Activated naive CD4-positive, alpha-beta T cell treated with anti-CD3 and anti-CD28 coated beads, Interleukin-2, amount 50 U/mL, for 24 hours (primary cell): ENCODE data around the gene TSFM.
A peak's percentile ranks its signal among the peaks of the same experiment; 100 is the strongest.
"Not testable (repeated sequence)": the region's sequence is repeated elsewhere in the genome, so short reads cannot be mapped to it uniquely, and the experiment has no call there.

Experiments
- H3K27ac Mint-ChIP-seq: one replicate; pipeline ENCODE4 v1.8.0; 2021; ENCODE audit warnings: mild to moderate bottlenecking, mixed read lengths
- H3K27me3 Mint-ChIP-seq: one replicate; pipeline ENCODE4 v1.8.0; 2021; ENCODE audit warnings: mixed read lengths
- H3K36me3 Mint-ChIP-seq: one replicate; pipeline ENCODE4 v1.8.0; 2021; ENCODE audit warnings: mixed read lengths
- H3K4me1 Mint-ChIP-seq: one replicate; pipeline ENCODE4 v1.8.0; 2021; ENCODE audit warnings: mixed read lengths
- H3K4me3 Mint-ChIP-seq: one replicate; pipeline ENCODE4 v1.8.0; 2021; ENCODE audit warnings: mild to moderate bottlenecking, mixed read lengths
- H3K9me3 Mint-ChIP-seq: one replicate; pipeline ENCODE4 v1.8.0; 2021; ENCODE audit warnings: mixed read lengths

The TSFM gene

GRCh38 chr12:57808351-57808750 lies 25.8 kb downstream of the TSFM start:
- no peaks in the 10 kb centered on the region for H3K27me3 Mint-ChIP-seq
- H3K4me1 Mint-ChIP-seq, result no peaks in the 10 kb centered on the region
- no peaks in the 10 kb centered on the region for H3K9me3 Mint-ChIP-seq
- peaks cover 4% of the 10 kb centered on the region for H3K36me3 Mint-ChIP-seq
- H3K27ac Mint-ChIP-seq, result no peak overlapping the region
- H3K4me3 Mint-ChIP-seq, result no peak overlapping the region

GRCh38 chr12:57809425-57809824 lies 26.8 kb downstream of the TSFM start:
- Mint-ChIP-seq H3K4me1 (no peaks in the 10 kb centered on the region), H3K9me3 (no peaks in the 10 kb centered on the region), H3K36me3 (peaks cover 4% of the 10 kb centered on the region), H3K4me3 (no peak overlapping the region), H3K27me3 (no peaks in the 10 kb centered on the region), H3K27ac (no peak overlapping the region)

GRCh38 chr12:57810450-57810849 lies 27.9 kb downstream of the TSFM start:
- Mint-ChIP-seq H3K36me3 (peaks cover 4% of the 10 kb centered on the region), H3K27ac (no peak overlapping the region), H3K4me1 (no peaks in the 10 kb centered on the region), H3K27me3 (no peaks in the 10 kb centered on the region), H3K4me3 (no peak overlapping the region), H3K9me3 (no peaks in the 10 kb centered on the region)

GRCh38 chr12:57811028-57811755 lies 28.6 kb downstream of the TSFM start:
- H3K36me3 Mint-ChIP-seq, result peaks cover 4% of the 10 kb centered on the region
- no peak overlapping the region for H3K27ac Mint-ChIP-seq
- no peaks in the 10 kb centered on the region for H3K4me1 Mint-ChIP-seq
- no peak overlapping the region for H3K4me3 Mint-ChIP-seq
- no peaks in the 10 kb centered on the region for H3K27me3 Mint-ChIP-seq
- H3K9me3 Mint-ChIP-seq, result no peaks in the 10 kb centered on the region

GRCh38 chr12:57813111-57813970 lies 30.8 kb downstream of the TSFM start:
- Mint-ChIP-seq H3K9me3 (no peaks in the 10 kb centered on the region), H3K36me3 (peaks cover 4% of the 10 kb centered on the region), H3K4me3 (no peak overlapping the region), H3K27me3 (no peaks in the 10 kb centered on the region), H3K4me1 (peaks cover 2% of the 10 kb centered on the region), H3K27ac (no peak overlapping the region)

- Mint-ChIP-seq H3K27me3 (no peaks in the 10 kb centered on the region), H3K4me3 (no peak overlapping the region), H3K4me1 (peaks cover 7% of the 10 kb centered on the region), H3K36me3 (peaks cover 9% of the 10 kb centered on the region), H3K9me3 (no peaks in the 10 kb centered on the region), H3K27ac (no peak overlapping the region)
Measured at GRCh38 chr12:57813971-57814772, 31.6 kb downstream of the TSFM start.

GRCh38 chr12:57815177-57816000 lies 32.8 kb downstream of the TSFM start:
- no peaks in the 10 kb centered on the region for H3K27me3 Mint-ChIP-seq
- H3K36me3 Mint-ChIP-seq, result peaks cover 7% of the 10 kb centered on the region
- H3K27ac Mint-ChIP-seq, result peak overlapping the region; percentile 30
- H3K4me3 Mint-ChIP-seq, result no peak overlapping the region
- H3K4me1 Mint-ChIP-seq, result peaks cover 7% of the 10 kb centered on the region
- no peaks in the 10 kb centered on the region for H3K9me3 Mint-ChIP-seq

- peaks cover 7% of the 10 kb centered on the region for H3K36me3 Mint-ChIP-seq
- peaks cover 7% of the 10 kb centered on the region for H3K4me1 Mint-ChIP-seq
- no peaks in the 10 kb centered on the region for H3K27me3 Mint-ChIP-seq
- H3K9me3 Mint-ChIP-seq, result no peaks in the 10 kb centered on the region
- H3K4me3 Mint-ChIP-seq, result no peak overlapping the region
- peak overlapping the region; percentile 30 for H3K27ac Mint-ChIP-seq
Measured at GRCh38 chr12:57816001-57816854, 33.6 kb downstream of the TSFM start.

- Mint-ChIP-seq H3K9me3 (no peaks in the 10 kb centered on the region), H3K4me1 (peaks cover 7% of the 10 kb centered on the region), H3K27me3 (no peaks in the 10 kb centered on the region), H3K36me3 (peaks cover 5% of the 10 kb centered on the region), H3K27ac (no peak overlapping the region), H3K4me3 (no peak overlapping the region)
Measured at GRCh38 chr12:57816855-57817151, 34.2 kb downstream of the TSFM start.

GRCh38 chr12:57817261-57817989 lies 34.8 kb downstream of the TSFM start:
- no peaks in the 10 kb centered on the region for H3K9me3 Mint-ChIP-seq
- H3K4me1 Mint-ChIP-seq, result peaks cover 7% of the 10 kb centered on the region
- H3K4me3 Mint-ChIP-seq, result no peak overlapping the region
- peaks cover 4% of the 10 kb centered on the region for H3K36me3 Mint-ChIP-seq
- H3K27ac Mint-ChIP-seq, result no peak overlapping the region
- H3K27me3 Mint-ChIP-seq, result no peaks in the 10 kb centered on the region

GRCh38 chr12:57817990-57818331 lies 35.4 kb downstream of the TSFM start:
- not testable (repeated sequence) for H3K27me3 Mint-ChIP-seq, H3K36me3 Mint-ChIP-seq
- H3K27ac Mint-ChIP-seq, result peak overlapping the region; percentile 62

GRCh38 chr12:57820119-57820518 lies 37.5 kb downstream of the TSFM start:
- not testable (repeated sequence) for H3K36me3 Mint-ChIP-seq, H3K4me3 Mint-ChIP-seq, H3K27ac Mint-ChIP-seq, H3K9me3 Mint-ChIP-seq, H3K4me1 Mint-ChIP-seq, H3K27me3 Mint-ChIP-seq

More at GRCh38 chr12:57817990-57818331, 35.4 kb downstream of the TSFM start:
- H3K9me3 Mint-ChIP-seq, H3K4me1 Mint-ChIP-seq, H3K4me3 Mint-ChIP-seq: not testable (repeated sequence)

- not testable (repeated sequence) for H3K9me3 Mint-ChIP-seq, H3K4me3 Mint-ChIP-seq, H3K36me3 Mint-ChIP-seq, H3K27me3 Mint-ChIP-seq
- H3K4me1 Mint-ChIP-seq, result peaks cover 13% of the 10 kb centered on the region
- H3K27ac Mint-ChIP-seq, result peak overlapping the region; percentile 92
Measured at GRCh38 chr12:57821015-57821414, 38.4 kb downstream of the TSFM start.
